Neural progenitor cell (in vitro differentiated cells): ENCODE measurements around the gene OR1G1. TPM values are rescaled to one million over a fixed set of nuclear protein-coding genes. Genes with fewer than 3 reads are reported as not detected.
"Not testable (repeated sequence)": the region's sequence is repeated elsewhere in the genome, so short reads cannot be mapped to it uniquely, and the experiment has no call there.

ENCODE experiments used
- DNase-seq: peaks from one replicate; pipeline ENCODE4 v3.0.0-alpha.2; 2016; ENCODE audit warnings: low spot score
- H2AFZ ChIP-seq: fragments of 200-600 bp; sonication (generic); replicated peaks from 2 replicates; pipeline ENCODE4 v1.6.1; 2016; ENCODE audit warnings: antibody characterized with exemption
- H3F3A ChIP-seq: fragments of 200-600 bp; sonication (generic); 2 replicates; pipeline ENCODE4 v1.6.1; 2016; ENCODE audit warnings: antibody characterized with exemption, low read depth
- H3K27ac ChIP-seq: fragments of 200-600 bp; sonication (generic); 2 replicates; pipeline ENCODE4 v1.5.1; 2016; ENCODE audit warnings: mild to moderate bottlenecking
- H3K27me3 ChIP-seq: fragments of 200-600 bp; sonication (generic); 2 replicates; pipeline ENCODE4 v1.6.1; 2016; ENCODE audit warnings: mild to moderate bottlenecking, moderate library complexity
- H3K36me3 ChIP-seq: fragments of 200-600 bp; sonication (generic); 2 replicates; pipeline ENCODE4 v1.5.1; 2016
- H3K4me1 ChIP-seq: fragments of 200-600 bp; sonication (generic); 2 replicates; pipeline ENCODE4 v1.6.1; 2016; ENCODE audit warnings: mixed run types
- H3K4me2 ChIP-seq: fragments of 200-600 bp; sonication (generic); 2 replicates; pipeline ENCODE4 v1.6.1; 2016
- H3K4me3 ChIP-seq: fragments of 200-600 bp; sonication (generic); 2 replicates; pipeline ENCODE4 v1.5.1; 2016
- H3K79me2 ChIP-seq: fragments of 200-600 bp; sonication (generic); 2 replicates; pipeline ENCODE4 v1.6.1; 2016; ENCODE audit warnings: low read depth
- H3K9ac ChIP-seq: fragments of 200-600 bp; sonication (generic); 2 replicates; pipeline ENCODE4 v1.6.1; 2016
- H3K9me3 ChIP-seq: fragments of 200-600 bp; sonication (generic); 2 replicates; pipeline ENCODE4 v1.5.1; 2016; ENCODE audit warnings: low read depth
- H4K20me1 ChIP-seq: fragments of 200-600 bp; sonication (generic); 2 replicates; pipeline ENCODE4 v1.6.1; 2016; ENCODE audit warnings: low read depth
- H3K27ac Mint-ChIP-seq: 3 replicates; pipeline ENCODE4 v1.8.0; 2021; ENCODE audit warnings: mixed read lengths
- H3K27me3 Mint-ChIP-seq: 2 replicates; pipeline ENCODE4 v1.8.0; 2022; ENCODE audit warnings: low read depth, mild to moderate bottlenecking, inconsistent platforms, moderate library complexity, mixed read lengths; ENCODE audit not compliant: insufficient read depth
- H3K36me3 Mint-ChIP-seq: 3 replicates; pipeline ENCODE4 v1.8.0; 2021; ENCODE audit warnings: mixed read lengths
- H3K4me1 Mint-ChIP-seq: 3 replicates; pipeline ENCODE4 v1.8.0; 2021; ENCODE audit warnings: mixed read lengths
- H3K4me3 Mint-ChIP-seq: 3 replicates; pipeline ENCODE4 v1.8.0; 2021; ENCODE audit warnings: mild to moderate bottlenecking, moderate library complexity, mixed read lengths
- H3K9me3 Mint-ChIP-seq: 3 replicates; pipeline ENCODE4 v1.8.0; 2020; ENCODE audit warnings: mixed read lengths
- EZH2 ChIP-seq: fragments of 200-600 bp; sonication (generic); IDR thresholded peaks from 2 replicates; pipeline ENCODE4 v1.6.1; 2017; ENCODE audit warnings: antibody characterized with exemption, mild to moderate bottlenecking, moderate library complexity
- EZH2phosphoT487 ChIP-seq: fragments of 200-600 bp; sonication (generic); IDR thresholded peaks from 2 replicates; pipeline ENCODE4 v1.6.1; 2017; ENCODE audit warnings: antibody characterized with exemption
- total RNA-seq: library from RNA; depleted of rRNA; stranded (reverse); fragments of >200 nt; gene quantifications from 2 replicates; pipeline ENCODE4 v1.2.3, GENCODE V29; 2015; ENCODE audit warnings: low replicate concordance
- TF ChIP-seq, protein P1 (sequence below): fragments of 200-600 bp; sonication (generic); IDR thresholded peaks from 2 replicates; pipeline ENCODE4 v1.5.1; 2017; ENCODE audit warnings: antibody characterized with exemption, mild to moderate bottlenecking

OR1G1 gene
- not detected in 2 replicates for total RNA-seq

DNA sequence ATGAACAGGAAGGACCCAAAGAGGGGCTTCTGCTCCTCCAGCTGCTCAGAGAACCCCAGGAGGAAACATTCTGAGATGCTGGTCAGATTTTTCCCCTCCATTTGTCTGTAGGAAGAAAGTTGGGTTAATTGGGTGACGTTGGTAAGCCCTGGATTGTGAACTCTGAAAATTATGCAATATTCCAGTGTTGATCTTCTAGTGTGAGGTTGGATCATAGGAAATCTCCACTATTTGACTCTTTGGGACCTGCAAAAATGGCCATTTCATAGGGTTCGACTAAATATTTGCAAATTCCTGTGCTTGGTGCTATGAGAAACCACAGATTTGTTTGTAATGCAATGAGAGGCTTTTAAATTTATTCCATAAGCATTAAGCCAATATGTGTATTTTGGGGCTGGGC, at the start of gene OR1G1:
TSS of gene OR1G1 (minus strand) at position 101 of the 400 bp plus-strand sequence. CDS start at position 101, 0 bp downstream.
- Histone ChIP-seq H3K9ac (no peak within 1 kb of the TSS), H3F3A (no peaks in the 10 kb centered on the region), H3K4me2 (no peak within 1 kb of the TSS), H3K4me3 (no peak within 1 kb of the TSS), H4K20me1 (no peaks in the 10 kb centered on the region), H3K27me3 (no peaks in the 10 kb centered on the region), H3K4me1 (no peaks in the 10 kb centered on the region), H3K79me2 (no peaks in the 10 kb centered on the region), H3K36me3 (no peaks in the 10 kb centered on the region), H3K9me3 (peaks cover 3% of the 10 kb centered on the region), H2AFZ (no peak within 1 kb of the TSS), H3K27ac (no peak within 1 kb of the TSS)
- TF ChIP-seq EZH2phosphoT487 (no peak), EZH2 (no peak)
- TF ChIP-seq, protein P1, sequence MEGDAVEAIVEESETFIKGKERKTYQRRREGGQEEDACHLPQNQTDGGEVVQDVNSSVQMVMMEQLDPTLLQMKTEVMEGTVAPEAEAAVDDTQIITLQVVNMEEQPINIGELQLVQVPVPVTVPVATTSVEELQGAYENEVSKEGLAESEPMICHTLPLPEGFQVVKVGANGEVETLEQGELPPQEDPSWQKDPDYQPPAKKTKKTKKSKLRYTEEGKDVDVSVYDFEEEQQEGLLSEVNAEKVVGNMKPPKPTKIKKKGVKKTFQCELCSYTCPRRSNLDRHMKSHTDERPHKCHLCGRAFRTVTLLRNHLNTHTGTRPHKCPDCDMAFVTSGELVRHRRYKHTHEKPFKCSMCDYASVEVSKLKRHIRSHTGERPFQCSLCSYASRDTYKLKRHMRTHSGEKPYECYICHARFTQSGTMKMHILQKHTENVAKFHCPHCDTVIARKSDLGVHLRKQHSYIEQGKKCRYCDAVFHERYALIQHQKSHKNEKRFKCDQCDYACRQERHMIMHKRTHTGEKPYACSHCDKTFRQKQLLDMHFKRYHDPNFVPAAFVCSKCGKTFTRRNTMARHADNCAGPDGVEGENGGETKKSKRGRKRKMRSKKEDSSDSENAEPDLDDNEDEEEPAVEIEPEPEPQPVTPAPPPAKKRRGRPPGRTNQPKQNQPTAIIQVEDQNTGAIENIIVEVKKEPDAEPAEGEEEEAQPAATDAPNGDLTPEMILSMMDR = no peak
- no peak within 1 kb of the TSS for H3K4me3 Mint-ChIP-seq
- no peaks in the 10 kb centered on the region for H3K4me1 Mint-ChIP-seq
- no peaks in the 10 kb centered on the region for H3K9me3 Mint-ChIP-seq
- no peak within 1 kb of the TSS for H3K27ac Mint-ChIP-seq
- DNase-seq = no peak
- H3K27me3 Mint-ChIP-seq = peaks cover 11% of the 10 kb centered on the region
- H3K36me3 Mint-ChIP-seq = no peaks in the 10 kb centered on the region

DNA sequence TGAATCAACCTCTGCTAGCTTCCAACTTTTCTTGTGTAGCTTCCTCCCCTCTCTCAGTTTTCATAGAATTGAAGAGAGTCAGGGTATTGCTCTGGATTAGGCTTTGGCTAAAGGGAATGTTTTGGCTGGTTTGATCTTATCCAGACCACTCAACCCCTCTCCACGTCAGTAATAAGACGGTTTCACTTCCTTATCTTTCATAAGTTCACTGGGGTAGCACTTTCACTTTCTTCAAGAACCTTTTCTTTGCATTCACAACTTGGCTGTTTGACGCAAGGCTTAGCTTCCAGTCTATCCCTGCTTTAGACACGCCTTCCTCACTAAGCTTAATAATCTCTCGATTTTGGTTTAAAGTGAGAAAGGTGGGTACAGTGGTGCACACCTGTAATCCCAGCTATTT, 40.2 kb upstream of the OR1G1 start:
- Histone ChIP-seq H3K27me3 (no peaks in the 10 kb centered on the region), H4K20me1 (no peaks in the 10 kb centered on the region), H3K27ac (no peak overlapping the region), H3K4me1 (no peaks in the 10 kb centered on the region), H3K9ac (no peak overlapping the region), H3K4me3 (no peak overlapping the region), H3K9me3 (peaks cover 14% of the 10 kb centered on the region), H3F3A (no peaks in the 10 kb centered on the region), H3K4me2 (no peak overlapping the region), H3K36me3 (no peaks in the 10 kb centered on the region), H3K79me2 (no peaks in the 10 kb centered on the region), H2AFZ (no peak overlapping the region)
- Mint-ChIP-seq H3K36me3 (no peaks in the 10 kb centered on the region), H3K9me3 (peaks cover 13% of the 10 kb centered on the region), H3K27me3 (peaks cover 10% of the 10 kb centered on the region), H3K4me1 (no peaks in the 10 kb centered on the region), H3K4me3 (no peak overlapping the region), H3K27ac (no peak overlapping the region)
- TF ChIP-seq, protein P1 = no peak
- no peak for TF ChIP-seq EZH2phosphoT487
- DNase-seq = no peak

DNA sequence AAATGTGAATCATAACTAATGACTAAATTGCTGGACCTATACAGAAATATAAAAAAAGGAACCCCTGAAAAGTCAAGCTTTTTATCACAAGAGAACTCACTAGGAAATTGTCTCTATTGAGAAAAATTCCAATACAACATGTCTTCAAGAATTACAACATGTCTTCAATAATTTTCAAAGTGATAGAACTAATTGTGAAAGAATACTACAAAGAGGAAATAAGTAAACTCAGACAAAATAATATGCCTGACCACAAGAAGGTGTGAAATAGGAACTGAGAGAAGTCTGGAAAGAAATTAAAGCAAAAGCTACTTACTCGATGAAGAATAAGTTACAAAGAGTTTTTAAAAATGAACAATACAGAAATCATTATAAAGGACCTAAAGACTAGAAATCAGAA, 29.9 kb upstream of the OR1G1 start:
- Mint-ChIP-seq H3K36me3 (no peaks in the 10 kb centered on the region), H3K27me3 (peaks cover 13% of the 10 kb centered on the region), H3K9me3 (peaks cover 2% of the 10 kb centered on the region), H3K4me3 (no peak overlapping the region), H3K4me1 (no peaks in the 10 kb centered on the region), H3K27ac (no peak overlapping the region)
- Histone ChIP-seq H2AFZ (no peak overlapping the region), H3K9ac (no peak overlapping the region), H3K9me3 (peaks cover 7% of the 10 kb centered on the region), H3K79me2 (no peaks in the 10 kb centered on the region), H3K27ac (no peak overlapping the region), H3K27me3 (no peaks in the 10 kb centered on the region), H3K36me3 (no peaks in the 10 kb centered on the region), H3K4me2 (no peak overlapping the region), H4K20me1 (no peaks in the 10 kb centered on the region), H3F3A (no peaks in the 10 kb centered on the region), H3K4me3 (no peak overlapping the region), H3K4me1 (no peaks in the 10 kb centered on the region)
- no peak for DNase-seq
- TF ChIP-seq, protein P1 = no peak
- no peak for TF ChIP-seq EZH2phosphoT487
- TF ChIP-seq EZH2 = no peak

DNA sequence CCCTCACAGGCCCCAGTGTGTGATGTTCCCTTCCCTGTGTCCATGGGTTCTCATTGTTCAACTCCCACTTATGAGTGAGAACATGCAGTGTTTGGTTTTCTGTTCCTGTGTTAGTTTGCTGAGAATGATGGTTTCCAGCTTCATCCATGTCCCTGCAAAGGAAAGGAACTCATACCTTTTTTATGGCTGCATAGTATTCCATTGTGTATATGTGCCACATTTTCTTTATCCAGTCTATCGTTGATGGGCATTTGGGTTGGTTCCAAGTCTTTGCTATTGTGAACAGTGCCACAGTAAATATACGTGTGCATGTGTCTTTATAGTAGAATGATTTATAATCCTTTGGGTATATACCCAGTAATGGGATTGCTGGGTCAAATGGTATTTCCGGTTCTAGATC, 10.1 kb upstream of the OR1G1 start:
- H3K4me1 Mint-ChIP-seq, H2AFZ ChIP-seq, H3K27ac ChIP-seq, DNase-seq, H3K4me2 ChIP-seq, H3K36me3 ChIP-seq, H3K79me2 ChIP-seq, H3F3A ChIP-seq, H3K4me3 ChIP-seq, H3K9ac ChIP-seq, H3K27me3 ChIP-seq, H3K27ac Mint-ChIP-seq, H3K27me3 Mint-ChIP-seq, H3K4me1 ChIP-seq, H3K4me3 Mint-ChIP-seq, H3K36me3 Mint-ChIP-seq, H3K9me3 Mint-ChIP-seq, H4K20me1 ChIP-seq: not testable (repeated sequence)
- peaks cover 22% of the 10 kb centered on the region for H3K9me3 ChIP-seq
